Ishikawa (cell line): ENCODE measurements around the gene VTI1A.

Source experiments
- CEBPB ChIP-seq: IDR thresholded peaks from 2 replicates; pipeline ENCODE4 v1.6.1; 2012
- CREB1 ChIP-seq: IDR thresholded peaks from 2 replicates; pipeline ENCODE4 v1.6.1; 2012; ENCODE audit warnings: low read depth
- EGR1 ChIP-seq: IDR thresholded peaks from 2 replicates; pipeline ENCODE4 v1.6.1; 2012
- EP300 ChIP-seq: IDR thresholded peaks from 2 replicates; pipeline ENCODE4 v1.6.1; 2012; ENCODE audit warnings: borderline replicate concordance
- FOXM1 ChIP-seq: IDR thresholded peaks from 2 replicates; pipeline ENCODE4 v1.6.1; 2012; ENCODE audit warnings: low read depth, borderline replicate concordance
- MAX ChIP-seq: IDR thresholded peaks from 2 replicates; pipeline ENCODE4 v1.6.1; 2012
- NFIC ChIP-seq: IDR thresholded peaks from 2 replicates; pipeline ENCODE4 v1.6.1; 2012
- RAD21 ChIP-seq: IDR thresholded peaks from 2 replicates; pipeline ENCODE4 v1.6.1; 2012; ENCODE audit warnings: low read depth
- REST ChIP-seq: IDR thresholded peaks from 2 replicates; pipeline ENCODE4 v1.6.1; 2012; ENCODE audit warnings: low read depth, mild to moderate bottlenecking
- TAF1 ChIP-seq: IDR thresholded peaks from 2 replicates; pipeline ENCODE4 v1.6.1; 2012; ENCODE audit warnings: low read depth, mild to moderate bottlenecking
- TCF12 ChIP-seq: IDR thresholded peaks from 2 replicates; pipeline ENCODE4 v1.6.1; 2012; ENCODE audit warnings: low read depth
- TEAD4 ChIP-seq: IDR thresholded peaks from 2 replicates; pipeline ENCODE4 v1.6.1; 2012
- YY1 ChIP-seq: IDR thresholded peaks from 2 replicates; pipeline ENCODE4 v1.6.1; 2012; ENCODE audit warnings: low read depth
- ZBTB7A ChIP-seq: IDR thresholded peaks from 2 replicates; pipeline ENCODE4 v1.6.1; 2012; ENCODE audit warnings: low read depth
- TF ChIP-seq, protein P1 (sequence below): IDR thresholded peaks from 2 replicates; pipeline ENCODE4 v1.6.1; 2012

Gene VTI1A

GRCh38 chr10:112708461-112708860, 261.4 kb downstream of the VTI1A start:
- TF ChIP-seq ZBTB7A (no peak), YY1 (no peak), TAF1 (no peak), TCF12 (no peak)

GRCh38 chr10:112710528-112710927, 263.5 kb downstream of the VTI1A start:
- TF ChIP-seq TCF12 (no peak), YY1 (no peak), ZBTB7A (no peak), CEBPB (no peak), EP300 (no peak), EGR1 (no peak), RAD21 (no peak), TEAD4 (no peak), NFIC (no peak), TAF1 (no peak), FOXM1 (no peak), REST (no peak), MAX (no peak), CREB1 (no peak)
- TF ChIP-seq, protein P1, sequence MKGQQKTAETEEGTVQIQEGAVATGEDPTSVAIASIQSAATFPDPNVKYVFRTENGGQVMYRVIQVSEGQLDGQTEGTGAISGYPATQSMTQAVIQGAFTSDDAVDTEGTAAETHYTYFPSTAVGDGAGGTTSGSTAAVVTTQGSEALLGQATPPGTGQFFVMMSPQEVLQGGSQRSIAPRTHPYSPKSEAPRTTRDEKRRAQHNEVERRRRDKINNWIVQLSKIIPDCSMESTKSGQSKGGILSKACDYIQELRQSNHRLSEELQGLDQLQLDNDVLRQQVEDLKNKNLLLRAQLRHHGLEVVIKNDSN = no peak

GRCh38 chr10:112711366-112711765, 264.4 kb downstream of the VTI1A start:
- TF ChIP-seq RAD21 (no peak), EP300 (no peak), TEAD4 (no peak), MAX (no peak), ZBTB7A (no peak), REST (no peak), CEBPB (no peak), YY1 (no peak), TCF12 (no peak), TAF1 (no peak), EGR1 (no peak), NFIC (no peak), FOXM1 (no peak), CREB1 (no peak)
- TF ChIP-seq, protein P1 = no peak

- TF ChIP-seq TAF1 (no peak), TCF12 (no peak), YY1 (no peak), CREB1 (no peak), NFIC (no peak), EP300 (no peak), FOXM1 (no peak), MAX (no peak), RAD21 (no peak), REST (no peak), CEBPB (no peak), ZBTB7A (no peak), EGR1 (no peak), TEAD4 (no peak)
- TF ChIP-seq, protein P1 = no peak
Measured at GRCh38 chr10:112712536-112712935, 265.5 kb downstream of the VTI1A start.
